RWPE2 (cell line): ENCODE measurements around the gene SINHCAF.

Experiments
- ATAC-seq: fragments of 200-7000 bp; cut with Tn5 transposase; 3 replicates; pipeline ENCODE4 v1.9.1; 2021; ENCODE audit warnings: low read depth
- DNase-seq: peaks from one replicate; pipeline ENCODE4 v3.0.0-alpha.2; 2020; ENCODE audit warnings: low spot score
- H3K27ac ChIP-seq: fragments of 450-650 bp; 2 replicates; pipeline ENCODE4 v1.5.1; 2017; ENCODE audit warnings: mild to moderate bottlenecking; ENCODE audit not compliant: poor library complexity, severe bottlenecking
- H3K27me3 ChIP-seq: fragments of 250-450 bp; sonication (Bioruptor Pico); 2 replicates; pipeline ENCODE4 v1.5.1; 2021; ENCODE audit warnings: mild to moderate bottlenecking, moderate library complexity; ENCODE audit not compliant: insufficient read depth, poor library complexity, severe bottlenecking
- H3K36me3 ChIP-seq: fragments of 250-450 bp; sonication (Bioruptor Pico); 2 replicates; pipeline ENCODE4 v1.5.1; 2020; ENCODE audit warnings: low read depth, mild to moderate bottlenecking, moderate library complexity
- H3K4me1 ChIP-seq: fragments of 250-450 bp; sonication (Bioruptor Pico); 2 replicates; pipeline ENCODE4 v1.5.1; 2021; ENCODE audit warnings: mild to moderate bottlenecking, moderate library complexity; ENCODE audit not compliant: insufficient read depth, poor library complexity, severe bottlenecking
- H3K4me3 ChIP-seq: fragments of 250-450 bp; sonication (Bioruptor Pico); 2 replicates; pipeline ENCODE4 v1.5.1; 2021; ENCODE audit warnings: mild to moderate bottlenecking, moderate library complexity; ENCODE audit not compliant: severe bottlenecking
- H3K9me3 ChIP-seq: fragments of 250-450 bp; sonication (Bioruptor Pico); 2 replicates; pipeline ENCODE4 v1.5.1; 2021; ENCODE audit warnings: mild to moderate bottlenecking, moderate library complexity; ENCODE audit not compliant: severe bottlenecking
- CTCF ChIP-seq: fragments of 450-650 bp; IDR thresholded peaks from one replicate; pipeline ENCODE4 v1.5.1; 2017; ENCODE audit warnings: mild to moderate bottlenecking, moderate library complexity; ENCODE audit not compliant: poor library complexity, severe bottlenecking

Gene SINHCAF

DNA sequence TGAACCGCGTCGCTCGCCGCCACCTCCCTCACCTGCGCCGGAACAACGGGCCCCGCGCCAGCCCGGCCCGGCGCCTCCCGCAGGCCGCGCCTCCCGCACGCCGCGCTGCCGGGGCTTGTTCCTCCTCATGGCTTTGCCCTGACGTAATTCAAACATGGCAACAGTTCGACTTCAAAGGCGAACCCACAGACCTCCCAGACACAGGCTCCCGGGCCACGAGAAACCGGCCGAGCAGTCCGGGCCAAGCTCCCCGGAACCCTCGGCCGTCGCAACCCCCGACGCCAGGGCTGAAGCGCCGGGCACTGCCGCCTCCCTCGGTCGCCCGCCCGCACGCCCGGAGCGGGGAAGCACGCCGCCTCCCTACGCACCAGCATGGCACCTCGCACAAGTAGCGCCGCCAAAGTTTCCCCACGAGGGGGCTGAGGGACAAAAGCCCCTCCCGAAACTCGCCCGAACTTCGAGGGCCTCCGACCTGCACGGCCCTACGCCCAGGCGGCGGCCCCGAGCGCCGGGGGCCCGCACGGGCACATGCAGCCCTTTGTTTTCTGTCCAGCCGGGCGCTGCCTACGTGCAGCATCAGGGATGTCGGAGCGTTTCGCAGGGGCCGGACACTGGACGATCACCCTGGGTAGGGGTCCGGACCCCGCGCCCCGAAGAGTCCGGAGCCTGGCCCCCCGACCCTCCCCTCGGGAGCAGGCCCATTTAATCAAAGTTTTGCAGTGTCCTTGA is 1.7 kb downstream of the SINHCAF start:
- no peaks in the 10 kb centered on the region for H3K27me3 ChIP-seq
- TF ChIP-seq CTCF: no peak
- H3K9me3 ChIP-seq: no peaks in the 10 kb centered on the region
- peaks cover 19% of the 10 kb centered on the region for H3K4me1 ChIP-seq
- no peaks in the 10 kb centered on the region for H3K36me3 ChIP-seq
- DNase-seq (peak; percentile 74), ATAC-seq (peak; percentile 59)
- H3K4me3 ChIP-seq: peak overlapping the region; percentile 60
- H3K27ac ChIP-seq: peak overlapping the region; percentile 67

DNA sequence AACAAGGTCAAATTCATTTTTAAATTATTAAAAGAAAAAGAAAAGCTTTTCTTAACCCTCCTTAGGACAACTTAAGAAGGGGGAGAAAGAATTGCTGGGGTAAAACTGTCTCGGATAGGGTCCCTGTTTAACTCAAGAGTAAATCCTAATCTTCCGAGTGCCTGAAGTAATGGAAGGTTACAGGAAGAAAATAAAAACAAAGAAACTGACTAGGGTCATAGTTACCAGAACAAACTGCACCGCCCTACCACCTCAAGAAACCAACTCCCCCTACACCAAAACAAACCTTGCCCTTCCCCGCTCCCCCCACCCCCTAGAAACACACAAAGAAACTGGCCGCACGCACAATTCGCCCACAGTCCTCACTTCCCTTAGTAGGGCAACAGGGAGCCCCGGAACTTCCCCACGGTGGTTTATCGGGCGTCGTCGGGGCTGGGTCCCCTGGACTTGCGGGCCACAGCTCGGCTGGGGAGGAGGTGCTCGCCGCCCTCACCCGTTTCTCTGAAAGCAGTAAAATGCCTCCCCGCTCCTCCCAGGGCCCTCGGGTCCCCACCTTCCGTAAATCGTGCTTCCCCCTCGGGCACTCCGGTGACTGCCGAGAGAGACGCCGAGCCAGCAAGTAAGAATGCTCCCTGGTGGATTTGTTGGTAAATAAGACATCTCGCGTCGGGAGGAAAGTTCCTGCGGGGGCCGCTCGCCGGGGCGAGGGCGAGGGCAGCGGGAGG is 2.4 kb downstream of the SINHCAF start:
- Histone ChIP-seq H3K27me3 (no peaks in the 10 kb centered on the region), H3K27ac (peak overlapping the region; percentile 67), H3K9me3 (no peaks in the 10 kb centered on the region), H3K4me3 (peak overlapping the region; percentile 60), H3K36me3 (no peaks in the 10 kb centered on the region), H3K4me1 (peaks cover 24% of the 10 kb centered on the region)
- no peak for TF ChIP-seq CTCF
- DNase-seq (no peak), ATAC-seq (peak; percentile 2; the same call in 1 of the 3 replicates)

DNA sequence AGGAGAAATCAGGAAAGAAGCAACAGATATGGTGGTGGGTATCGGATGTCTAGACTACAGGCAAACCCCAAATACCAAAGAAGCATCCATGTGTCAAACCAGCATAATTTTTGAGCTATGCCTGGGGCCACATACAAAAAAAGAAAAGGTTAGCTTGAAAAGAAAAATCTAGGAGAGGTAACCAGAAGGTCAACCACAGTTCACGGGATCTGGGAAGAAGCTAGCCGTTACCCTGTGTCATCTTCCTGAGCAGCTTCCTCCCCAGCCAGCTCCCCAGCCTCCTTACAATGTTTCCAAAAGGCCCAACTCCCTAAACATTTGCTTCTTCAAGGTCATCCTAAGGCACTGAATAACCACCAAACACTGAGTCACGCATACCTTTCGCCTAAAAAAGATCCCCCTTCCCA is 3.1 kb downstream of the SINHCAF start:
- no peak for DNase-seq

DNA sequence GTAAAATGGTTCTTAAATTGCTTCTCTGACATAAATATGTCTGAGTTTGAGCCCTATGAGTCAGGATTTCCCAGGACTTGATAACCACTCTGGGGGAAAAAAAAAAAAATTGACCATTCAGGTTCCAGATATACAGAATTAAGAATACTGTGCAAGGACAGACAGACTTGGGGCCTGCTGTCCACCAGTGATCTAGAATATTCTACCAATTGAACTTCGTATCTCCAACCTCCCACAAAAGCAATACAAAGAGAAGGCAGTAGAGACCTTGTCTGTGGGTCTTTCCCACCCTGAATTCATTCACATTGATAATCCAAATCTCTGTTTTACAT is 4.1 kb downstream of the SINHCAF start:
- peaks cover 29% of the 10 kb centered on the region for H3K4me1 ChIP-seq
- no peak for TF ChIP-seq CTCF
- ATAC-seq: no peak
- peak overlapping the region; percentile 67 for H3K27ac ChIP-seq
- DNase-seq: no peak
- H3K36me3 ChIP-seq: no peaks in the 10 kb centered on the region
- H3K27me3 ChIP-seq: no peaks in the 10 kb centered on the region
- no peak overlapping the region for H3K4me3 ChIP-seq
- H3K9me3 ChIP-seq: no peaks in the 10 kb centered on the region

More for the DNA sequence above, 3.1 kb downstream of the SINHCAF start:
- TF ChIP-seq CTCF: no peak
- H3K36me3 ChIP-seq: no peaks in the 10 kb centered on the region
- peak overlapping the region; percentile 67 for H3K27ac ChIP-seq
- H3K4me1 ChIP-seq: peaks cover 27% of the 10 kb centered on the region
- H3K9me3 ChIP-seq: no peaks in the 10 kb centered on the region
- H3K27me3 ChIP-seq: no peaks in the 10 kb centered on the region
- ATAC-seq: peak; percentile 15; the same call in 1 of the 3 replicates
- H3K4me3 ChIP-seq: peak overlapping the region; percentile 60
